Brain microvascular endothelial cell (primary cell): ENCODE measurements around the gene WASHC3.

Source experiments
- DNase-seq: peaks from one replicate; pipeline ENCODE4 v3.0.0-alpha.2; 2020
- H3K27ac ChIP-seq: fragments of 250-450 bp; sonication (Bioruptor Pico); 2 replicates; pipeline ENCODE4 v1.5.1; 2020; ENCODE audit warnings: mild to moderate bottlenecking, moderate library complexity
- H3K27me3 ChIP-seq: fragments of 250-450 bp; sonication (Bioruptor Pico); replicated peaks from 2 replicates; pipeline ENCODE4 v1.5.1; 2020; ENCODE audit warnings: mild to moderate bottlenecking
- H3K36me3 ChIP-seq: fragments of 250-450 bp; sonication (Bioruptor Pico); replicated peaks from 2 replicates; pipeline ENCODE4 v1.5.1; 2020; ENCODE audit warnings: mild to moderate bottlenecking
- H3K4me3 ChIP-seq: 2 replicates; pipeline ENCODE4 v1.5.1; 2011; ENCODE audit warnings: low read depth, mild to moderate bottlenecking, control low read depth, low read length, moderate library complexity
- in situ Hi-C: cut with HindIII; loops from 2 replicates; pipeline ENCODE4 v1.10.0; 2017; ENCODE audit warnings: low sequenced_read_pairs, low pct_ligation_motif_present
- TF ChIP-seq, protein P1 (sequence below): IDR thresholded peaks from 2 replicates; pipeline ENCODE4 v1.5.1; 2011; ENCODE audit warnings: low read depth, mild to moderate bottlenecking, moderate library complexity, low read length, control low read depth, inconsistent platforms; ENCODE audit errors: missing control alignments

Gene WASHC3

DNA sequence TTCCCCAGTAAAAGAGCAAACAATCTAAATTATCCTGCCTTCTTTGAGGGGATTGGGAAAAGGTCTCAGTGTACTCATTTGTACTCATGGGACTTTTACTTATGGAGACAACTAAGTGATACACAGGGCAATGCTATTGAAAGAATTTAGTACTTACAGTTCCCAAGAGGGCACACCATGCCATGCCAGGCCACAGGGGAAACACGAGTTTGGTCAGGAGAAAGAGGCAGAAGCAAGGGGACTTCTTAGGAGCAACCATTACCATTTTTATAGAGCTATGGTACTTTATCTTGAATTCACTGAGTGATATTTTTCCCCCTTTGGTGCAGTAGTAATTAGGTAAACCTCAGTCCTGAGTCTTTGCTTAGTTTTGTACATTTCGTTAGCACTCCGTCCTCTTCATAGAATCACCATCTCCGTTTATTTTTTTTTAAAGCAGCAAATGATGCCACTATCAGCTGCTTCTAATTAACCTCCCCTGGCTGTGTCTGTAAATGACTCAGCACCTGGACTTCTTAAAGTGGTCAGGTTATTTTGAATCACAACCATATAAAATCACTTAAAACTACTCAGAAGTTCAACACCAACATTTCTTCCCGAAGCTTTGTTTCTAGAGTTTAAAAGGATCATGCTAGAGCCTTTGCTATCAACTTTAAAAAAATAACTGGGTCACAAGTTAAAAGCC, 5.9 kb upstream of the WASHC3 start:
- in situ Hi-C loops = no loop called here
- H3K27ac ChIP-seq = no peak overlapping the region
- no peak overlapping the region for H3K4me3 ChIP-seq
- no peaks in the 10 kb centered on the region for H3K36me3 ChIP-seq
- no peaks in the 10 kb centered on the region for H3K27me3 ChIP-seq
- TF ChIP-seq, protein P1, sequence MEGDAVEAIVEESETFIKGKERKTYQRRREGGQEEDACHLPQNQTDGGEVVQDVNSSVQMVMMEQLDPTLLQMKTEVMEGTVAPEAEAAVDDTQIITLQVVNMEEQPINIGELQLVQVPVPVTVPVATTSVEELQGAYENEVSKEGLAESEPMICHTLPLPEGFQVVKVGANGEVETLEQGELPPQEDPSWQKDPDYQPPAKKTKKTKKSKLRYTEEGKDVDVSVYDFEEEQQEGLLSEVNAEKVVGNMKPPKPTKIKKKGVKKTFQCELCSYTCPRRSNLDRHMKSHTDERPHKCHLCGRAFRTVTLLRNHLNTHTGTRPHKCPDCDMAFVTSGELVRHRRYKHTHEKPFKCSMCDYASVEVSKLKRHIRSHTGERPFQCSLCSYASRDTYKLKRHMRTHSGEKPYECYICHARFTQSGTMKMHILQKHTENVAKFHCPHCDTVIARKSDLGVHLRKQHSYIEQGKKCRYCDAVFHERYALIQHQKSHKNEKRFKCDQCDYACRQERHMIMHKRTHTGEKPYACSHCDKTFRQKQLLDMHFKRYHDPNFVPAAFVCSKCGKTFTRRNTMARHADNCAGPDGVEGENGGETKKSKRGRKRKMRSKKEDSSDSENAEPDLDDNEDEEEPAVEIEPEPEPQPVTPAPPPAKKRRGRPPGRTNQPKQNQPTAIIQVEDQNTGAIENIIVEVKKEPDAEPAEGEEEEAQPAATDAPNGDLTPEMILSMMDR = no peak
- no peak for DNase-seq

- in situ Hi-C loops = no loop called here
- TF ChIP-seq, protein P1 = no peak
- no peaks in the 10 kb centered on the region for H3K27me3 ChIP-seq
- no peak for DNase-seq
- no peaks in the 10 kb centered on the region for H3K36me3 ChIP-seq
- no peak overlapping the region for H3K27ac ChIP-seq
- H3K4me3 ChIP-seq = no peak overlapping the region
Measured at GRCh38 chr12:102064476-102064875, 2.7 kb upstream of the WASHC3 start.

DNA sequence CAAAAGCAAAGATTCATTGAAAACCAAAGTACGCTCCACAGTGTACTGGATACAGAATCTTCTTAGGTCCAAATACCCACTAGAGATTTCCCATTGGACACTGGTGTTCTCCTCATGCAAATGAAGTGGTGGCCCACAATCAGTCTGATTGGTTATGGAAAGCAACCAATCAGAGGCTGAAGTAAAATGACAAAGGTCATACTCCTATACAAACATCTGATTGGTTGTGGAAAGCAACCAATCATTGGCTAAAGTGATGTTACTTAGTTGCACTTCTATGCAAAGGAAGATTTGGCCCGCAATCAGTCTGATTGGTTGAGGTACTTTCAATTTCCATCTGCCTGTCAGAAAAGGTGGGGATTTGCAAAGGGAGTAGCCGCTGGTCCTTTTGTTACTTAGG, 1.3 kb upstream of the WASHC3 start:
- no peak for DNase-seq

DNA sequence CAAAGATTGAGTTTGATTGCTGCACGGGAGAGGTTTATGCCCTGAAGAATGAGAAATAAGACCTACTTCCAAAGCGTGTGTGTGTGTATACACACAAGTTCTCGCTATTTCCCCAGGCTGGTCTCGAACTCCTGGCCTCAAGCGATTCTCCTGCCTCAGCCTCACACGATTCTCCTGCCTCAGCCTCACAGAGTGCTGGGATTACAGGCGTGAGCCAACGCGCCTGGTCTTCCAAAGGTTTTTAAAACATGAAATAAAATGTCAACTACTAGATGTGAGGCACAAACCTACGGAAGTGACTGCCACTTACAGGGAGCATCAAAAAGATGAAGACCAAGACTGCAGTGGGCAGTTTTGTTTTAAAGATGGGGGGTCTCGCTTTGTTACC, 622 bp upstream of the WASHC3 start:
- no peak overlapping the region for H3K27ac ChIP-seq
- in situ Hi-C loops = no loop called here
- H3K4me3 ChIP-seq = peak overlapping the region; percentile 32
- TF ChIP-seq, protein P1 = no peak
- no peaks in the 10 kb centered on the region for H3K27me3 ChIP-seq
- no peak for DNase-seq
- H3K36me3 ChIP-seq = no peaks in the 10 kb centered on the region

More for the DNA sequence above, 1.3 kb upstream of the WASHC3 start:
- no peaks in the 10 kb centered on the region for H3K36me3 ChIP-seq
- H3K4me3 ChIP-seq = no peak overlapping the region
- no peaks in the 10 kb centered on the region for H3K27me3 ChIP-seq
- no peak overlapping the region for H3K27ac ChIP-seq
- in situ Hi-C loops = no loop called here
- TF ChIP-seq, protein P1 = no peak

- DNase-seq = no peak
- Histone ChIP-seq H3K27ac (peak overlapping the region; percentile 56), H3K27me3 (no peaks in the 10 kb centered on the region), H3K4me3 (peak overlapping the region; percentile 83), H3K36me3 (no peaks in the 10 kb centered on the region)
- in situ Hi-C loops = no loop called here
- TF ChIP-seq, protein P1 = no peak
Measured at GRCh38 chr12:102061096-102061559, 663 bp downstream of the WASHC3 start.

GRCh38 chr12:102059343-102059742, 2.4 kb downstream of the WASHC3 start:
- no peak for DNase-seq
- in situ Hi-C loops = no loop called here
- no peaks in the 10 kb centered on the region for H3K36me3 ChIP-seq
- H3K4me3 ChIP-seq = no peak overlapping the region
- TF ChIP-seq, protein P1 = no peak
- no peaks in the 10 kb centered on the region for H3K27me3 ChIP-seq
- H3K27ac ChIP-seq = no peak overlapping the region
